Smooth muscle cell (in vitro differentiated cells): ENCODE data around the gene PCGF1. TPM values are rescaled to one million over a fixed set of nuclear protein-coding genes. Genes with fewer than 3 reads are reported as not detected.

Source experiments
- DNase-seq: peaks from one replicate; lab custom pipeline; 2025; ENCODE audit not compliant: unreplicated experiment; lab: John Stamatoyannopoulos, UW
- H2AFZ ChIP-seq: fragments of 200-600 bp; sonication (generic); 2 replicates; pipeline ENCODE4 v1.6.0; 2016; ENCODE audit warnings: antibody characterized with exemption, low read depth, mild to moderate bottlenecking
- H3F3A ChIP-seq: fragments of 200-600 bp; sonication (generic); 2 replicates; pipeline ENCODE4 v1.6.0; 2017; ENCODE audit warnings: antibody characterized with exemption, low read depth
- H3K27ac ChIP-seq: fragments of 200-600 bp; sonication (generic); 2 replicates; pipeline ENCODE4 v1.5.1; 2016; ENCODE audit warnings: low read depth, mild to moderate bottlenecking
- H3K27me3 ChIP-seq: fragments of 200-600 bp; sonication (generic); 2 replicates; pipeline ENCODE4 v1.6.1; 2016; ENCODE audit warnings: low read depth, mild to moderate bottlenecking
- H3K36me3 ChIP-seq: fragments of 200-600 bp; sonication (generic); 2 replicates; pipeline ENCODE4 v1.5.1; 2016; ENCODE audit warnings: low read depth
- H3K4me1 ChIP-seq: fragments of 200-600 bp; sonication (generic); 2 replicates; pipeline ENCODE4 v1.5.1; 2016; ENCODE audit warnings: low read depth
- H3K4me2 ChIP-seq: fragments of 200-600 bp; sonication (generic); 2 replicates; pipeline ENCODE4 v1.6.0; 2016; ENCODE audit warnings: mild to moderate bottlenecking
- H3K4me3 ChIP-seq: fragments of 200-600 bp; sonication (generic); 2 replicates; pipeline ENCODE4 v1.5.1; 2016; ENCODE audit warnings: mild to moderate bottlenecking
- H3K79me2 ChIP-seq: fragments of 200-600 bp; sonication (generic); 2 replicates; pipeline ENCODE4 v1.6.0; 2016; ENCODE audit warnings: low read depth, mild to moderate bottlenecking
- H3K9ac ChIP-seq: fragments of 200-600 bp; sonication (generic); 2 replicates; pipeline ENCODE4 v1.6.0; 2016; ENCODE audit warnings: low read depth
- H3K9me3 ChIP-seq: fragments of 200-600 bp; sonication (generic); replicated peaks from 2 replicates; pipeline ENCODE4 v1.5.1; 2016; ENCODE audit warnings: low read depth
- H4K20me1 ChIP-seq: fragments of 200-600 bp; sonication (generic); 2 replicates; pipeline ENCODE4 v1.6.0; 2016; ENCODE audit warnings: low read depth
- WGBS: methylation state at CpG from one replicate; pipeline ENCODE4 v1.1.7; 2016; ENCODE audit warnings: low lambda C conversion rate; 5-methylcytosine and 5-hydroxymethylcytosine counted together
- polyA plus RNA-seq: library from polyadenylated mRNA; unstranded; fragments of >200 nt; fragmentation: Nextera tagmentation; extraction: Ambion mirVana; gene quantifications from 2 replicates; pipeline ENCODE4 v1.2.1, GENCODE V29; 2016
- total RNA-seq: library from RNA; depleted of rRNA; stranded (reverse); fragments of >200 nt; gene quantifications from 2 replicates; pipeline ENCODE4 v1.2.3, GENCODE V29; 2014
- TF ChIP-seq, protein P1 (sequence below): fragments of 200-600 bp; sonication (generic); IDR thresholded peaks from 2 replicates; pipeline ENCODE4 v1.5.1; 2017; ENCODE audit warnings: borderline replicate concordance, mild to moderate bottlenecking, antibody characterized with exemption; ENCODE audit not compliant: insufficient read depth, poor library complexity, severe bottlenecking

The PCGF1 gene
- total and polyA plus RNA-seq, 2 experiments from 2014 or later, result 19.1 to 29.3 TPM

DNA sequence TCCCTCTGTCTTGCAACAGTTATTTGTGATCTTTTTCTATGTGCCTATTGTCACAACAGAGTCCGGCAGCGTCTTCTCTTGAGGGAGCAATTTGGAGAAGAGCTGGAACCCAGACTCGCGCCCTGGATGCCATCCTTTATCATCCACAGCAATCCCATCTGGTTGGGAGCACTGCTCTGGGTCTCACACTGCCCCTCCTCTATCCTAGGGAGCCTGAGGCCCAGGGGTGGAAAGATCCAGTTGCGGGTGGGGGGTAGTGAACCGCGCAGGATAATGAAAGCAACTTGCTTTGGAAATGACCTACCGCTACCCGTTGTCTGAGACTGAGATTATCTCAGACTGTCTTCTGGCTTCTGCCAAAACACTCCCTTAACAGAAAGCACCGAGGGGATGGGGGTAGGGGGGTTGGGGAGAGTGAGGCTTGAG lies 48.5 kb downstream of the PCGF1 start:
- no peaks in the 10 kb centered on the region for H3K9me3 ChIP-seq
- H2AFZ ChIP-seq, result no peak overlapping the region
- H3K36me3 ChIP-seq, result no peaks in the 10 kb centered on the region
- DNase-seq, result no peak
- peaks cover 39% of the 10 kb centered on the region for H3K79me2 ChIP-seq
- H3K4me1 ChIP-seq, result peaks cover 21% of the 10 kb centered on the region
- H3K9ac ChIP-seq, result peak overlapping the region; percentile 81
- peaks cover 23% of the 10 kb centered on the region for H3F3A ChIP-seq
- H3K27ac ChIP-seq, result peak overlapping the region; percentile 63
- no peaks in the 10 kb centered on the region for H4K20me1 ChIP-seq
- H3K4me2 ChIP-seq, result peak overlapping the region; percentile 98
- H3K4me3 ChIP-seq, result peak overlapping the region; percentile 85
- TF ChIP-seq, protein P1, sequence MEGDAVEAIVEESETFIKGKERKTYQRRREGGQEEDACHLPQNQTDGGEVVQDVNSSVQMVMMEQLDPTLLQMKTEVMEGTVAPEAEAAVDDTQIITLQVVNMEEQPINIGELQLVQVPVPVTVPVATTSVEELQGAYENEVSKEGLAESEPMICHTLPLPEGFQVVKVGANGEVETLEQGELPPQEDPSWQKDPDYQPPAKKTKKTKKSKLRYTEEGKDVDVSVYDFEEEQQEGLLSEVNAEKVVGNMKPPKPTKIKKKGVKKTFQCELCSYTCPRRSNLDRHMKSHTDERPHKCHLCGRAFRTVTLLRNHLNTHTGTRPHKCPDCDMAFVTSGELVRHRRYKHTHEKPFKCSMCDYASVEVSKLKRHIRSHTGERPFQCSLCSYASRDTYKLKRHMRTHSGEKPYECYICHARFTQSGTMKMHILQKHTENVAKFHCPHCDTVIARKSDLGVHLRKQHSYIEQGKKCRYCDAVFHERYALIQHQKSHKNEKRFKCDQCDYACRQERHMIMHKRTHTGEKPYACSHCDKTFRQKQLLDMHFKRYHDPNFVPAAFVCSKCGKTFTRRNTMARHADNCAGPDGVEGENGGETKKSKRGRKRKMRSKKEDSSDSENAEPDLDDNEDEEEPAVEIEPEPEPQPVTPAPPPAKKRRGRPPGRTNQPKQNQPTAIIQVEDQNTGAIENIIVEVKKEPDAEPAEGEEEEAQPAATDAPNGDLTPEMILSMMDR, result no peak
- WGBS, result 8% methylated on average over 10 of the region's 10 CpGs
- no peaks in the 10 kb centered on the region for H3K27me3 ChIP-seq

DNA sequence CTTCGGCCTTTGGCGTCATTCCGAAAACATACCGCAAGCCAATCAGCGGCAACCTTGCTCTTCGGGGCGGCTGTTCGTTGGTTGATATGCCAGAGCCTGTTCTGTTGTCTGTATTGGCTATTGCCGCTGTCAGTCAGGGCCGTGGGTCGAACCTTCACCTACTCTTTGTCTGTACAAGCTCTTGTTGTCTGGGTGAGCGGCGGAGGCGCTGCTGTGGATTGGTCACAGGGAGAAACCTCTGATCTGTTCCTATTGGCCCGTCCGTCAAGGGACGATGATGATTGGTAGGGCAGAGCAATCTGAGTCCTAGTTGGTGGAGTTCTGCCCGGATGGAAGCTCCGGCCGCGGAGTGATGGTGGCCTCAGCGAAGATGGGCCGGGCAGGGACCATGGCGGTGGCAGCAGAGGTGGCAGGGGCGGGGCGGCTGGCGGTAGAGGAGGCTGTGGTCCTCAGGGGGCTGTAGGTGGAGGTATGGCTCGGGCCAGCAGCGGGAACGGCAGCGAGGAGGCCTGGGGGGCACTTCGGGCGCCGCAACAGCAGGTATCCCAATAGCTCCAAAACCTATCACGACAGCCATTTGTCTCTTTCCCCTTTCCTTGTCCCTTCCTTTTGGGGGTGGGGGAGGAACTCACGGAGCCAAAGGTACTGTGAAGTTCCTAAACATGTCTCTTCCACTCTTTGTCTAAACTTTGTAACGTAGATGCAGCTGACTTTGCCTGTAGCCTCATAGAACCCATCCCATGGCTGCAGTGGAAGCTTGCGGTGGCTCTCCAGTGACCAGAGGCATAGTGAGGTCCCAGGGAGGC lies 49.2 kb downstream of the PCGF1 start, which contains the start of gene WBP1:
TSS of gene WBP1 (plus strand) at position 307 of the 806 bp plus-strand sequence. CDS start at position 472, 165 bp downstream.
- Histone ChIP-seq H3K27me3 (no peaks in the 10 kb centered on the region), H3K9ac (peak within 1 kb of the TSS; percentile 95), H3F3A (peaks cover 23% of the 10 kb centered on the region), H4K20me1 (no peaks in the 10 kb centered on the region), H3K36me3 (no peaks in the 10 kb centered on the region), H3K79me2 (peaks cover 34% of the 10 kb centered on the region), H3K4me3 (peak within 1 kb of the TSS; percentile 85), H2AFZ (peak within 1 kb of the TSS; percentile 77), H3K4me2 (peak within 1 kb of the TSS; percentile 98), H3K4me1 (peaks cover 20% of the 10 kb centered on the region), H3K27ac (peak within 1 kb of the TSS; percentile 98), H3K9me3 (no peaks in the 10 kb centered on the region)
- TF ChIP-seq, protein P1, result no peak
- WGBS, result under 1% methylated on average over 27 of the region's 38 CpGs
- DNase-seq, result peak; percentile 88

- no peaks in the 10 kb centered on the region for H4K20me1 ChIP-seq
- peak overlapping the region; percentile 95 for H3K9ac ChIP-seq
- H3K9me3 ChIP-seq, result no peaks in the 10 kb centered on the region
- H3K4me3 ChIP-seq, result peak overlapping the region; percentile 77
- H3K27me3 ChIP-seq, result no peaks in the 10 kb centered on the region
- H3K27ac ChIP-seq, result peak overlapping the region; percentile 98
- H2AFZ ChIP-seq, result peak overlapping the region; percentile 77
- 1% methylated on average over 25 of the region's 46 CpGs for WGBS
- peaks cover 20% of the 10 kb centered on the region for H3K4me1 ChIP-seq
- TF ChIP-seq, protein P1, result no peak
- peaks cover 27% of the 10 kb centered on the region for H3K79me2 ChIP-seq
- H3K36me3 ChIP-seq, result no peaks in the 10 kb centered on the region
- DNase-seq, result peak; percentile 74
- H3K4me2 ChIP-seq, result peak overlapping the region; percentile 95
- peaks cover 25% of the 10 kb centered on the region for H3F3A ChIP-seq
Measured at GRCh38 chr2:74457549-74458131, 49.9 kb downstream of the PCGF1 start.
